ENCODE data around the gene SNX32.

The SNX32 gene

DNA sequence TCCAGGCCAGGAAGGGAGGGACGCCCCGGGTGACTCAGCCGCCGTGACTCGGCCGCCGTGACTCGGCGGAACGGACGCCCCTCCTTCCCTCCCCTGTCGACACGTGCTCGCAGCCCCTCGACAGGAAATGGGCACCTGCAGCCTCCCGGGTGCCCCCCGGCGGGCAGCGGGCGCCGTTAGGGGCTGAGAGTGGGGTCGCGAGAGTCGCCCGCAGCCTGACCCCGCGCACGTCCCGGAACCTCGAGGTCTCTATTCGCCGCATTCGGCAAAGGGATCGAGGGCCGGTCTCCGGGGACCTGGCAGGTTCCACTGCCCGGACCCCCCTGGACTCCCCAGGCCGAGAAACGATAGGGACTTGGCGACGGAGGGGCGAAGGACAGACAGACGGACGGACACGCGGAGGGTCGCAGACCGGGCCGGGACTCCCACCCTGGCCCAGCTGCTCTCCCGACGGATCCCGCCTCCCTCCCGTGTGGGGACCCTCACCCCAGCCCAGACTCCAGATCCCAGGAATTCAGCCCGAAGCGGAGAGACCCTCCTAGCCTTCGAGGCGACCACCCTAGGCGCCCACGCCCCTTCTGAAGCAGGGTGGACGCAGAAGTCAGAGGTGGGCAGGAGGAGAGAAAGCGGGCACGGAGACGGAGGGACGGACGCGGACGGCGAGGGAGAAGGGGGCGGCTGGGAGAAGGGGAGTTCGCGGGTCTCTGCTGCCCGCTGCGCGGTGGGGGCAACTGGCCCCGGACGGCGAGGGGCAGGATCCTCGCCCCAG lies 65.8 kb downstream of the SNX32 start:
- Histone ChIP-seq H3K79me2 (ENCODE audit: control insufficient read depth, low read length) (no peaks in the 10 kb centered on the region), H3K9me2 (replicated peaks; ENCODE audit: control insufficient read depth, low read length) (no peaks in the 10 kb centered on the region), H3K4me3 (ENCODE audit: low read length) (peak overlapping the region; percentile 69), H3K4me2 (ENCODE audit: low read length) (peak overlapping the region; percentile 76), H3K9me3 (ENCODE audit: control insufficient read depth, insufficient read depth, low read length) (no peaks in the 10 kb centered on the region), H3K4me1 (ENCODE audit: control insufficient read depth, low read length) (peaks cover 18% of the 10 kb centered on the region), H3F3A (ENCODE audit: control insufficient read depth, insufficient read depth) (peaks cover 5% of the 10 kb centered on the region; the same call in 1 of the 2 replicates), H3K27me3 (ENCODE audit: control insufficient read depth, low read length) (peaks cover 41% of the 10 kb centered on the region), H3K36me3 (ENCODE audit: control insufficient read depth, low read length) (no peaks in the 10 kb centered on the region), H3K27ac (ENCODE audit: low read depth, low read length) (no peak overlapping the region), H4K20me1 (ENCODE audit: control insufficient read depth, insufficient read depth, low read depth, low read length) (no peaks in the 10 kb centered on the region)
- TF ChIP-seq, protein P1, sequence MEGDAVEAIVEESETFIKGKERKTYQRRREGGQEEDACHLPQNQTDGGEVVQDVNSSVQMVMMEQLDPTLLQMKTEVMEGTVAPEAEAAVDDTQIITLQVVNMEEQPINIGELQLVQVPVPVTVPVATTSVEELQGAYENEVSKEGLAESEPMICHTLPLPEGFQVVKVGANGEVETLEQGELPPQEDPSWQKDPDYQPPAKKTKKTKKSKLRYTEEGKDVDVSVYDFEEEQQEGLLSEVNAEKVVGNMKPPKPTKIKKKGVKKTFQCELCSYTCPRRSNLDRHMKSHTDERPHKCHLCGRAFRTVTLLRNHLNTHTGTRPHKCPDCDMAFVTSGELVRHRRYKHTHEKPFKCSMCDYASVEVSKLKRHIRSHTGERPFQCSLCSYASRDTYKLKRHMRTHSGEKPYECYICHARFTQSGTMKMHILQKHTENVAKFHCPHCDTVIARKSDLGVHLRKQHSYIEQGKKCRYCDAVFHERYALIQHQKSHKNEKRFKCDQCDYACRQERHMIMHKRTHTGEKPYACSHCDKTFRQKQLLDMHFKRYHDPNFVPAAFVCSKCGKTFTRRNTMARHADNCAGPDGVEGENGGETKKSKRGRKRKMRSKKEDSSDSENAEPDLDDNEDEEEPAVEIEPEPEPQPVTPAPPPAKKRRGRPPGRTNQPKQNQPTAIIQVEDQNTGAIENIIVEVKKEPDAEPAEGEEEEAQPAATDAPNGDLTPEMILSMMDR (IDR thresholded peaks at IDR 0.05; ENCODE audit: low read depth, low read length, poor library complexity, severe bottlenecking) = no peak
- TF ChIP-seq EZH2phosphoT487 (IDR thresholded peaks at IDR 0.05; ENCODE audit: borderline replicate concordance, low read length) = no peak

GRCh38 chr11:65900125-65900898 lies 66.5 kb downstream of the SNX32 start, which contains the start of gene FOSL1:
Gene FOSL1 (minus strand): TSS chr11:65900388. CDS start chr11:65900339, 49 bp downstream.
- Histone ChIP-seq H3K36me3 (ENCODE audit: control insufficient read depth, low read length) (no peaks in the 10 kb centered on the region), H3K9me3 (ENCODE audit: control insufficient read depth, insufficient read depth, low read length) (no peaks in the 10 kb centered on the region), H3K79me2 (ENCODE audit: control insufficient read depth, low read length) (no peaks in the 10 kb centered on the region), H3K27ac (ENCODE audit: low read depth, low read length) (no peak within 1 kb of the TSS), H3K9me2 (replicated peaks; ENCODE audit: control insufficient read depth, low read length) (no peaks in the 10 kb centered on the region), H3F3A (ENCODE audit: control insufficient read depth, insufficient read depth) (peaks cover 5% of the 10 kb centered on the region; the same call in 1 of the 2 replicates), H3K4me1 (ENCODE audit: control insufficient read depth, low read length) (peaks cover 18% of the 10 kb centered on the region), H3K4me3 (ENCODE audit: low read length) (peak within 1 kb of the TSS; percentile 69), H3K4me2 (ENCODE audit: low read length) (peak within 1 kb of the TSS; percentile 76), H4K20me1 (ENCODE audit: control insufficient read depth, insufficient read depth, low read depth, low read length) (no peaks in the 10 kb centered on the region), H3K27me3 (ENCODE audit: control insufficient read depth, low read length) (peaks cover 41% of the 10 kb centered on the region)
- TF ChIP-seq, protein P1 (IDR thresholded peaks at IDR 0.05; ENCODE audit: low read depth, low read length, poor library complexity, severe bottlenecking) = no peak
- no peak for TF ChIP-seq EZH2phosphoT487 (IDR thresholded peaks at IDR 0.05; ENCODE audit: borderline replicate concordance, low read length)

GRCh38 chr11:65900899-65901180 lies 67.1 kb downstream of the SNX32 start:
- no peak for TF ChIP-seq EZH2phosphoT487 (IDR thresholded peaks at IDR 0.05; ENCODE audit: borderline replicate concordance, low read length)
- TF ChIP-seq, protein P1 (IDR thresholded peaks at IDR 0.05; ENCODE audit: low read depth, low read length, poor library complexity, severe bottlenecking) = no peak
- Histone ChIP-seq H3K27me3 (ENCODE audit: control insufficient read depth, low read length) (peaks cover 41% of the 10 kb centered on the region), H3K4me1 (ENCODE audit: control insufficient read depth, low read length) (peaks cover 18% of the 10 kb centered on the region), H4K20me1 (ENCODE audit: control insufficient read depth, insufficient read depth, low read depth, low read length) (no peaks in the 10 kb centered on the region), H3K4me2 (ENCODE audit: low read length) (peak overlapping the region; percentile 76), H3F3A (ENCODE audit: control insufficient read depth, insufficient read depth) (peaks cover 3% of the 10 kb centered on the region; the same call in 1 of the 2 replicates), H3K9me2 (replicated peaks; ENCODE audit: control insufficient read depth, low read length) (no peaks in the 10 kb centered on the region), H3K79me2 (ENCODE audit: control insufficient read depth, low read length) (no peaks in the 10 kb centered on the region), H3K36me3 (ENCODE audit: control insufficient read depth, low read length) (no peaks in the 10 kb centered on the region), H3K4me3 (ENCODE audit: low read length) (no peak overlapping the region), H3K9me3 (ENCODE audit: control insufficient read depth, insufficient read depth, low read length) (no peaks in the 10 kb centered on the region), H3K27ac (ENCODE audit: low read depth, low read length) (no peak overlapping the region)
